ENCODE results near the gene NIPAL4. TPM values are rescaled to one million over a fixed set of nuclear protein-coding genes. Genes with fewer than 3 reads are reported as not detected.
A peak's percentile ranks its signal among the peaks of the same experiment; 100 is the strongest.

The NIPAL4 gene
- polyA plus RNA-seq, 1 experiment: 4.4 TPM

DNA sequence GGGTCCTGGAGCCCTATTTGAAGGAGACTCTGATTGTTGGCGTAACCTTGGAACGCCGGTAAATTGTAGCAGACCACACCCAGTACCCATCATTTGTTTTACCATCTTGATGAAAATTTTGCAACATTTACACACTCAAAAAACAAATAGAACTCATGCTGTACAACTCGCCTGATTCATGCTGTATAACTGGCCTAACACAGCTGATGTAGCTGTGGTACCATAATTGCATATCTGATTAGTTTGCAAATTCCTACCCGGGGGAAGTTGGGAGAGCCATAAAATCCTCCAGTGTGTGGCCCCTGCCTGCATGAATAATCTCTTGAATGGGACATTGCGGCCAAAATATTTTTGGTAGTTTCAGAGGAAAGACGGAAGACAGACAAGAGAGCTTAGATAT is 9.7 kb downstream of the NIPAL4 start:
- TF ChIP-seq, protein P1, sequence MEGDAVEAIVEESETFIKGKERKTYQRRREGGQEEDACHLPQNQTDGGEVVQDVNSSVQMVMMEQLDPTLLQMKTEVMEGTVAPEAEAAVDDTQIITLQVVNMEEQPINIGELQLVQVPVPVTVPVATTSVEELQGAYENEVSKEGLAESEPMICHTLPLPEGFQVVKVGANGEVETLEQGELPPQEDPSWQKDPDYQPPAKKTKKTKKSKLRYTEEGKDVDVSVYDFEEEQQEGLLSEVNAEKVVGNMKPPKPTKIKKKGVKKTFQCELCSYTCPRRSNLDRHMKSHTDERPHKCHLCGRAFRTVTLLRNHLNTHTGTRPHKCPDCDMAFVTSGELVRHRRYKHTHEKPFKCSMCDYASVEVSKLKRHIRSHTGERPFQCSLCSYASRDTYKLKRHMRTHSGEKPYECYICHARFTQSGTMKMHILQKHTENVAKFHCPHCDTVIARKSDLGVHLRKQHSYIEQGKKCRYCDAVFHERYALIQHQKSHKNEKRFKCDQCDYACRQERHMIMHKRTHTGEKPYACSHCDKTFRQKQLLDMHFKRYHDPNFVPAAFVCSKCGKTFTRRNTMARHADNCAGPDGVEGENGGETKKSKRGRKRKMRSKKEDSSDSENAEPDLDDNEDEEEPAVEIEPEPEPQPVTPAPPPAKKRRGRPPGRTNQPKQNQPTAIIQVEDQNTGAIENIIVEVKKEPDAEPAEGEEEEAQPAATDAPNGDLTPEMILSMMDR (IDR thresholded peaks at IDR 0.05; ENCODE audit: insufficient read depth, low read depth, low read length): no peak
- Histone ChIP-seq H3K36me3 (ENCODE audit: control insufficient read depth, insufficient read depth, low read length) (no peaks in the 10 kb centered on the region), H3K4me3 (ENCODE audit: low read depth, low read length) (no peak overlapping the region), H3K27me3 (ENCODE audit: control insufficient read depth, insufficient read depth, low read length) (no peaks in the 10 kb centered on the region)
- POLR2A ChIA-PET: no interaction called here
- DNase-seq (ENCODE audit: low read depth): no peak
- CTCF ChIA-PET: interaction anchor here (0.9 to 5.1 kb wide), 9 partner anchors 37 to 249 kb away, joined by 3 to 46 read pairs (median 5); no protein-coding TSS in a partner anchor

DNA sequence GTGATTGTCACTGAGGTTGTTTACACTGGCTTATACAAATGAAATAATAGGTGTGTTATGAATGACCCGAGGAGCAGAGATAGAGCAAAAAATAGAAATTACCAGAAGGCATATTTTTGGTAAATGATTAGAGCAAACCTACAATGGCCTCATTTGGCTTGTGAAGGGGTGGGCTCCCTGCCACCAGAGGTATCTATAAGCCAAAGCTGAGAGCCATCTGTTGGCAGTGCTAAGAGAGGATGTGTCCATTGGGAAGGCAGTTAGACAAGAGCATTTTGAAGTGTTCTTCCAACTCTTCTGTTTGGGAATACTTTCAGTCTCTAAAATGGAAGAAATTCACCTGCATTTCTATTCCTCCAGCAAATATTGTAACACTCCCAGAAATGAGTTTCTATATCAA is 10.6 kb downstream of the NIPAL4 start:
- POLR2A ChIA-PET: no interaction called here
- CTCF ChIA-PET: interaction anchor here (0.6 to 5.1 kb wide), 14 partner anchors 14 to 273 kb away, joined by 3 to 46 read pairs (median 4); partner anchors contain the start of gene LSM11
- Histone ChIP-seq H3K4me3 (ENCODE audit: low read depth, low read length) (no peak overlapping the region), H3K27me3 (ENCODE audit: control insufficient read depth, insufficient read depth, low read length) (no peaks in the 10 kb centered on the region), H3K36me3 (ENCODE audit: control insufficient read depth, insufficient read depth, low read length) (no peaks in the 10 kb centered on the region)
- no peak for DNase-seq (ENCODE audit: low read depth)
- TF ChIP-seq, protein P1 (IDR thresholded peaks at IDR 0.05; ENCODE audit: insufficient read depth, low read depth, low read length): no peak

DNA sequence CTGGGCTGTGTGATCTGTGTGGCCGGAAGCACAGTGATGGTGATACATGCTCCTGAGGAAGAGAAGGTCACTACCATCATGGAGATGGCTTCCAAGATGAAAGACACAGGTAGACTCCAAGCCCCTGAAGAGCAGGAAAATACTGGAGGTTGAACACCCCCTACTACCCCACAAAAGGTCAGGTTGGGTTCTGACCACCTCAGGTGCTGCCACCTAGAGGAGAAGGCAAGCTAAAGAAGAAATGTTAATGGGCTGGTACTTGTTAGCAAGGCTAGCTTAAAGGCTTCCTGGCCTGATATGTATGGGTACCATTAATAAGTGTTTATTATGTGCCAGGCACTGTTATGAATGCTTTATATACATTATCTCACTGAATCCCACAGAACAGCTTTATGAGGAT is 11.7 kb downstream of the NIPAL4 start:
- CTCF ChIA-PET: interaction anchor here (0.6 to 5.1 kb wide), 19 partner anchors 9 to 321 kb away, joined by 3 to 46 read pairs (median 4); partner anchors contain the start of gene LSM11
- H3K27me3 ChIP-seq (ENCODE audit: control insufficient read depth, insufficient read depth, low read length): no peaks in the 10 kb centered on the region
- H3K36me3 ChIP-seq (ENCODE audit: control insufficient read depth, insufficient read depth, low read length): no peaks in the 10 kb centered on the region
- no peak overlapping the region for H3K4me3 ChIP-seq (ENCODE audit: low read depth, low read length)
- no peak for DNase-seq (ENCODE audit: low read depth)
- TF ChIP-seq, protein P1 (IDR thresholded peaks at IDR 0.05; ENCODE audit: insufficient read depth, low read depth, low read length): peak; percentile 62
- POLR2A ChIA-PET: no interaction called here

DNA sequence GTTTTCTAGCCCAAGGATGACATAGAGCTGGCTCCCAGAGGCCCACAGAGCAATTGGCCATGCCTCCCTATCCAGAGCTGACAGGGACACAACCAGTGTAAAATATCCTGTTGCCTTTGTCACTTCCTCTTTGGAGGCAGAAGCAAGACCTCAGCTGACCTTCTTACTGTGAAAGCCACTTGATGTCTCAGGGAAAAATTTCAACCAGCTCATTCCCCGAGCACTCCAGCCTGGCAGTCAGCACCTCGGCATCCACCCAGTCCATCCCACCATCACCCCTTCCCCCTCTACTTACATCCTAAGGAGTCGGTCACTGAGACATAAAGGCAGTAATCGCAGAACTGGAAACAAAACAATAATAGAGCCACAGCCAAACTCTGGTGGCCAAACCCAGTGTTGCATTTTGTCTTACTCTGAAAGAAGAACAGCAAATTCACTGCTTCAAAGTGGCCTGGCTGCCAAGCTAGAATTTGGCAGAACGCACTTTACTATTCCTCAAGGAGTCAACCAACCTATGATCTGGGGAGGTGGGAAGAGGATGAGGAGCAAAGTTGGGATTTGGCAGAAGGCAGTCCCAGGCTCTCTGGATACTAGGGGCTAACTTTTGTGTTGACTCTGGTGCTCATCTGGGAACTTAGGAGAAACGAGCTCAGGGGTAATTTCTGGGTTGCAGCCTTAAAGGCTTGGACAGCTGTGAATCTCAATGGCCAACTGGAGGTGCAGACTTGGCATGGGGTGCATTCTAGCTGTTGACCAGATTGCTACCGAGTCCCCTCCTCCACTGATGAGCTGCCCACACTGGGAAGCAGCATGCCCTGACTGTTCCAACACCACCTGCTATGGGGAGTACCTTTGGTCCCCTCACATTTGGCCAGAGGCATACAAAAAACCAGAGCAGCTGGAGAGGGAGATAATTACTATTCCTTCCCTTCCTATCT is 13.6 kb downstream of the NIPAL4 start:
- CTCF ChIA-PET: interaction anchor here (0.7 to 5.1 kb wide), 17 partner anchors 9 to 270 kb away, joined by 3 to 46 read pairs (median 4); partner anchors contain the start of genes LSM11 and NIPAL4
- TF ChIP-seq, protein P1 (IDR thresholded peaks at IDR 0.05; ENCODE audit: insufficient read depth, low read depth, low read length): no peak
- Histone ChIP-seq H3K27me3 (ENCODE audit: control insufficient read depth, insufficient read depth, low read length) (no peaks in the 10 kb centered on the region), H3K36me3 (ENCODE audit: control insufficient read depth, insufficient read depth, low read length) (peaks cover 2% of the 10 kb centered on the region), H3K4me3 (ENCODE audit: low read depth, low read length) (no peak overlapping the region)
- DNase-seq (ENCODE audit: low read depth): peak; percentile 19
- POLR2A ChIA-PET: interaction anchor here (0.7 kb wide), 1 partner anchor 138 kb away, joined by 20 read pairs; no protein-coding TSS in a partner anchor

DNA sequence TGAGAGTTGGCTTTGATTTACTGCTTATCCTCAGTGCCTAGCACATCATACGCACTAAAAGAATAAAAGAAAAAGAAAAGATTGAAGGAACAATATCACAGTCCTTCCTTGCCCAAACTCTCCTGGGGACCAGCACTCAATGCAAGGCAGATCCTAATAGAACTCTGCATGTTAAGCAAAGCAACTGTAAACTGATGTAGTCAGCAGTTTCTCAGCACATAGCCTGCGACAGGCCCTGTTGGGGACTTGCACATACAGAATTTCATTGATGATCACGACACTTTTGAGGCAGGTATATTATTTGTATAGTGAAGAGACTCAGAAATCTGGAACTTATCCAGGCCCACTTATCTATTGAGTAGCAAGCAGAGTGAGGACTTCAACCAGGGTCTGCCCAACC is 15.4 kb downstream of the NIPAL4 start:
- H3K36me3 ChIP-seq (ENCODE audit: control insufficient read depth, insufficient read depth, low read length): peaks cover 7% of the 10 kb centered on the region
- CTCF ChIA-PET: interaction anchor here (1.2 to 2.6 kb wide), 3 partner anchors 147 to 151 kb away, joined by 3 to 18 read pairs (median 16); no protein-coding TSS in a partner anchor
- H3K4me3 ChIP-seq (ENCODE audit: low read depth, low read length): no peak overlapping the region
- H3K27me3 ChIP-seq (ENCODE audit: control insufficient read depth, insufficient read depth, low read length): no peaks in the 10 kb centered on the region
- POLR2A ChIA-PET: no interaction called here
- no peak for DNase-seq (ENCODE audit: low read depth)
- TF ChIP-seq, protein P1 (IDR thresholded peaks at IDR 0.05; ENCODE audit: insufficient read depth, low read depth, low read length): no peak

Data from BJ (cell line).